HG02943 (cell line): ENCODE results near the gene APBA3.

ENCODE experiments used
- ATAC-seq: cut with Tn5 transposase; IDR thresholded peaks from one replicate; pipeline ENCODE4 v1.9.1; 2021; ENCODE audit warnings: mild to moderate bottlenecking, low read depth, moderate library complexity; ENCODE audit not compliant: unreplicated experiment

The APBA3 gene

DNA sequence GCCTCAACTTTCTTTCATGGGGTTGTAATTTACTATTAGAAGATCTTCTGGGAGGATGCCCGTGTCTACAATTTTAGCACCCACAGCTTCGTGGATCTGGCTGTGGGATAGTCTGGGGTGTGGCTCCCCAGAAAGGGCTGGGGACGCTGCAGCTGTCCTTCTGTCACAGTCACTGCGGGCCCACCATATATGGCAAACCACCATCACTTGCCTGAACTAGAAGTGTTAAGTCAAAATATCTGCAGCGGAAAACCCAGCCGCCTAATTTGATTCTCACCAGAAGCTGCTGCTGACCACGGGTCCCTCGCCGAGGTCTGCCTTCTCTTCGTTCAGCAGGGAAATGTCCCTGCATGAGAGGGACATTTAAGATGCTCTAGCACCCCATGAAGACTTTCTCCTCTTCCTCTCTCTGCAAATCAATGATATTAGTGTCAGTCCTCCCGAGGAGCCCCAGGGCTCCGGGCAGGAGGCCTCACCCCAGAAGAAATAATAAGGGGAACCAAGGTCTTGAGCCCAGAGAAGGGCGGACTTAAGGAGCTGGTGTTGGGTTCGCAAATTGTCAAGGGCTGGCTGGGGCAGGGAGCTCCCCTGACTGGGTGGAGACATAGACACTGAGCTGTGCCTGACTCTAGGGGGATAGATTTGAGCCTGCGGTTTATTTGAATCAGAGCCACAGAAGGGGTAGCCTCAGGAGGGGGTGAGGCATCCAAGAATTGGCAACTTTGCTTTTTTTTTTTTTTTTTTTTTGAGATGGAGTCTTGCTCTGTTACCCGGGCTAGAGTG is 27.7 kb upstream of the APBA3 start:
- no peak for ATAC-seq

DNA sequence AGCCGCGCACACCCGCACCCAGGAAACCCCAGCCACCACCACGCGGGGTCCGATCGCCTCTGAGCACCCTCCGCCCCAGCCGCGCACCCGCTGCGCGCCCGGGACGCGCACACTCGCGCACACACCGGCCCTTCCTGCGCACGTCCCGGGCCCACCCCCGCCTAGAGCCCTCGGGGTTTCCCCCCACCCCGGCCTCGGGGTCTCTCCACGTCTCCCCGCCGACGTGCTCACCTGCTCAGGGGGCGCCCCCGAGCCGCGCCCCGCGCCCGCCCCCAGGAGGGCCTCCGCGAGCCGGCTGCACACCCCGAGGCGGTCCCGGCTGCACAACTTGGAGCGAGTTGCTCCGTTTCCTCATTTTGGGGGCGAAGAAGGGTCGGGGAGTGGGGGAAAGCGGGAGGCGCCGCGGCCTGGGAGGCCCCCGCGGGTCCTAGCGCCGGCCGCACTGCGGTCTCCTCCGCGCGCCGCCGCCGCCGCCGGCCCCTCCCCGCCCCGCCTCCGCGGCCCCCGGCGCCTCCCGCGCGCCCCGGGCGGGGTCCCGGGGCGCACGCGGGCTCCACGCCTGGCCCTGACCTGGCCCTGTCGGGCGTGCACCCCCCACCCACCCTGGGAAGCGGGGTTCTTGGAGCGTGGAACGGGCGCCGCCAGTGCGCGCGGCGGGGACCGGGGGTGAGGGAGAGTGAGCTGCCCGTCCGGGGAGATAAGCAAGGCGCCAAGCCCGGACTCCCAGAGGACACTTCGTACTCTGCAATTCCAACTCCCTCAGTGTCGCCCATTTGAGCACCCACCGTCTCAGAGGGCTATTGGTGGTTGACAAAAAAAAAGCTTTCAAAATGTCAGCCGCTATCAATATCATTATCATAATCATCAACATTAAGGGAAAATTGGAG is 24.7 kb upstream of the APBA3 start, which contains the start of gene MATK:
TSS of gene MATK (minus strand) at position 444 of the 887 bp plus-strand sequence. CDS start 1,246 bp downstream, outside the sequence.
- no peak for ATAC-seq

DNA sequence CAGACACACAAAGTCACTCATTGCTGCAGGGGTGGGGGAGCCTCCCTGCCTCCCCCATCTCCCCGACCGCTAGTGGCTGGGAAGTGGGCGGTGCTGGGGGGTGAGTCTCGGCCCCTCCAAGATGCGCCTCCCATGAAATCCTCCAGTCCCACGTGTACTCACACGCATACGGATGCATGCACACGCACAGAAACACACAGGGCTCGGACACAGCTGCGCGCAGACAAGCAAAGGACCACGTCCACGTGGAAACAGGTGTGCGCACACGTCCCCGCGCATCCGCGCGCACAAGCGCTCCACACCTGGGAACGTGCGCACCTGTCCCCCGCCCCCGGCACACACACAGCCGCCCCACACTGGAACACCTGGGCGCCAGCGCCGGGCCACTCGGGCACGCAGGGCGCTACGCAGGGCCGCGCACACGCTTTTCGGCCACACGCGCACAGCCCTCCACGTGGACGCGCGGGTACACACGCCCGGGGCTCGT is 24.0 kb upstream of the APBA3 start:
- ATAC-seq = no peak

DNA sequence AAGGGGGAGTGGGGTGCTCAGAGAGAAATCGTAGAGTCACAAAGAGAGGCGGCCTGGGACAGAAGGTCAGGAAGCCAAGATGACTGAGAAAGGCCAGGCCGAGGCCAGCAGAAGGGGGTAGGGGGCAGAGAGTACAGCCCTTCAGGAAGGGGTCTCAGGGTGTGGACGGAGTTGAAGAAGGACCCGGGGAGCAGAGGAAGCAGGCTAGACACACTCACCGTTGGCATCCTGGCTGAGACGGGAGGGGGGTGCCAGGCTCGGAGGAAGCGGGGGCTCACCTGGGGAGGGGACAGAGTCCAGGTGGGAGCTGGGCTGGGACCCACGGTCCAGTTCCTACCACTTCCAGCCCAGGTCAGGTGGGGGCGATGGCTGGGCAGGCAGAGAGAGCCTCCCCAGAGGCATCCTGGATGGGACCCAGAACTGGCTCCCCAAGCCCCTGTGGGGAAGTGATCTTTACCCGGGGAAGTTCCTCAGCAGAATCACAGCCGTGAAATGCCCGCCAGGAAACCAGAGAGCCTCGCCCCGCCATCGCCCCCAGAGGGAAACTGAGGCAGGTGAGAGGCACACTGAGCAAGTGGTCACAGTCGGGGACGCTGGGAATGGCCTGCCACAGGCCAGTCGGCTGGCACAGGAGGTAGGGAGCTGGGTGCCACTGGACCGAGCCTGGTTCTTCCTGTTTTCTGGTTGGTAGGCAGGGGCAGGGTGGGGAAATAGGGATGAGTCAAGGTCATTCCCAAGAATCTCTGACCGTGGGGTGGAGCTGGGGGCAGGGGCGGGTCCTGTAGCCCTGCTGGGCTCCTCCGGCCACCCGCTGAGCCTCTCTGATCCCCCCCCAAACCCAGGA is 23.3 kb upstream of the APBA3 start:
- no peak for ATAC-seq

DNA sequence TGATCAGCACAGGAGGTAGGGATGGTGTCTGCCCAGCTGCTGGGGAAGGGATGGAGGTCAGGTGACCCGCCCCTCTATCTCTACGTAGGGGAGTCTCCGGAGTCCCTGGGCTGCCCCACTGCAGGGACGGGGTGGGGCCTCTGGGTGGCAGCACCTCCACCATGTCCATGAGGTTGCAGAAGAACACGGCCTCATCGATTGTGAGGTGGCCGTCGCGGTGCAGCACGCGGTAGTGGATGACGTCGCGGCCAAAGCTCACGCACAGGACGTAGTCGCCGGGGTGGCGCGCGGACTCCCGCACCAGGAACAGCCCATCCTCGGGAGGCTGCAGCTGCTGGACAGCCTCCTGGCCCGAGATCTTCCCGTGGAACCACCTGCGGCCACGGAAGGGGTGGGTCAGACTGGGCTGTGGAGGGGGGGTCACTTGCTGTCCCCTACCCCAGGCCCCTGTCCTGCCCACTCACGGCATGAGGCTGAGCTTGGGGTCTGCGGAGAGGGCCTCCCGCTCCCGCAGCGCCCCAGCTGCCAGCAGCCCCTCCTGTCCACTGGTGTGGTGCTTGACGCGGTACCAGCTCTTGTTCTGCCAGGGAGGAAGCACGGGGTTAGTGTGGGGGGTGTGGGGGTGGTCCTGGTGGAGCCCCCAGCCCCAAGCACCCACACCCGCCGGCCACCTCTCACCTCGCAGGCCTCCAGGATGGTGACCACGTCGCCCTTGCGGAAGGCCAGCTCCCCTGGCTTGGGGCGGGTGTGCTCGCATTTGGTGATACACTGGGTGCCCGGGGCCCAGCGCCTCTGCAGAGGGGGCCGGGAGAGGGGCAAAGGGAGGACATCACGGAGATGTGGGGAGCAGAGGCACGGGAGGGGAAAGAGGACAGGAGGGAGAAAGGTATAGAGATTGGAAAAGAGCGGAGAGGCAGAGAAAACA is 22.4 kb upstream of the APBA3 start:
- no peak for ATAC-seq

DNA sequence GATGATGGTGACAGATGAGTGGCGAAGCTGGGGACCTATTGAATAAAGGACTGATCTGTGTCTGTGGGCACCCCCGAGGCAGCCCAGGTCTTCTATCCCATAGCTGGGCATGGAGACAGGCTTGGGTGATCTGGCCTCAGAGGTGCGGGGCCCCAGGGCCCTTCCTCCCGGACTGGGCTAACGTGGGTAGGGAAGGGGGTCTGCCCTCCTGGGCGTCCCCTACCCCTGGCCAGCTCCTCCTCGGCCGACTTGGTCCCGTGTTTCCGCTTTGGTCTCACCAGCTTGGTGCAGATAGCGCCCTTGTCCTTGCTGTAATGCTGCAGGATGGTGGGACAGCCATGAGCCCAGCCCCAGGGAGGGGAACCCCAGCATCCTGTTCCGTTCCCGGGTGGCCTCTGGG is 21.4 kb upstream of the APBA3 start:
- no peak for ATAC-seq

DNA sequence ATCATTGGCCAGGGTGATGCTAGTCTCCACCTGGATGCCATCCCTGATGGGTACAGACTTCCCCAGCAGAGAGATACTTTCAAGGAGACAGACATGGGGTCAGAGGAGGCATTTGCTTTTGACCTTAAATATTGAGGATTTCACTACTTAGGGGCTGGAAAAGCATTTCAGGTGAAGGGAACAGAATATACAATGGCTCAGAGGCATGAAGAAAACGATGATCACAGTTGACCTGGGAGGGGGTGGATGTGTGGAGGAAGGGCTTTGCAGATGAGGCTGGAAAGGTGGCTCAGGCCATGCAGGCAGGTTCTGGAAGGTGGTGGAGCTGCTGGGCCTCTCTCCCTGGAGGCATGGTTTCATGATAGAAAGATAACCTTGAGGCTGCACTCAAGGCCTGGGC is 20.8 kb upstream of the APBA3 start:
- ATAC-seq = no peak

DNA sequence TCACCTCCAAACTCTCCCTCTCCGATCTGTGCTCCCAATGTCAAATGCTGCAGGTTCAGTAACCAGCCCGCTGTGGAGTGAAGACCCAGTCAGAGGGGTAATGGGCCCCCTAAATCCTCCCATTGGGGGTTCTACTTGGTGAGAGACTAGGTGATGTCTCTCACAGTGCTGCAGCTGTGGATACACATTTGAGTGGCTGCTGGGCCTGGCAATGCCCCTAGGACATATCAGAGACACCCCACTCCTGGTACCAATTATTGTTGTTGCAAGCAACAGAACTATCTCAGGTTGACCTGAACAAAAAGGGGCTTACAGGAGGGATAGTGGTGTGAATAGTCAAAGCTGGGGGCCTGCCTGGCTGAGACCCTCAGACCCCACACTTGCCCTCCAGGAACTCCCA is 20.1 kb upstream of the APBA3 start:
- no peak for ATAC-seq

DNA sequence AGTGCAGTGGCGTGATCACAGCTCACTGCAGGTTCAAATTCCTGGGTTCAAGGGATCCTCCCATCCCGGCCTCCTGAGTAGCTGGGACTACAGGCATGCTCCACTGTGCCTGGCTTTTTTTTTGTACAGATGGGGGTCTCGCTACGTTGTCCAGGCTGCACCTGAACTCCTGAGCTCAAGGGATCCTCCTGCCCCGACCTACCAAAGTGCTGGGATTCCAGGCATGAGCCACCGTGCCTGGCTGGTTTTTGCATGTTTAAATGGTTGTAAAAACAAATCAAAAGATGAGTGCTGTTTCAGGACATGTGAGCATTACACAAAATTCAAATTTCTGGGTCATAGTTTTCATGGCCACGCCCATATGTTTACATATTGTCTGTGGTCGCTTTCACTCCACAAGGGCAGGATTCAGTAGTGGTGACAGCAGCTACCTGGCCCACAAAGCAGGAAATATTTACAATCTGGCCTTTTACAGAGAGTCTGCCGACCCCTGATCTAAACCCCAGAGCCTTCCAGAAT is 19.4 kb upstream of the APBA3 start:
- ATAC-seq = no peak

DNA sequence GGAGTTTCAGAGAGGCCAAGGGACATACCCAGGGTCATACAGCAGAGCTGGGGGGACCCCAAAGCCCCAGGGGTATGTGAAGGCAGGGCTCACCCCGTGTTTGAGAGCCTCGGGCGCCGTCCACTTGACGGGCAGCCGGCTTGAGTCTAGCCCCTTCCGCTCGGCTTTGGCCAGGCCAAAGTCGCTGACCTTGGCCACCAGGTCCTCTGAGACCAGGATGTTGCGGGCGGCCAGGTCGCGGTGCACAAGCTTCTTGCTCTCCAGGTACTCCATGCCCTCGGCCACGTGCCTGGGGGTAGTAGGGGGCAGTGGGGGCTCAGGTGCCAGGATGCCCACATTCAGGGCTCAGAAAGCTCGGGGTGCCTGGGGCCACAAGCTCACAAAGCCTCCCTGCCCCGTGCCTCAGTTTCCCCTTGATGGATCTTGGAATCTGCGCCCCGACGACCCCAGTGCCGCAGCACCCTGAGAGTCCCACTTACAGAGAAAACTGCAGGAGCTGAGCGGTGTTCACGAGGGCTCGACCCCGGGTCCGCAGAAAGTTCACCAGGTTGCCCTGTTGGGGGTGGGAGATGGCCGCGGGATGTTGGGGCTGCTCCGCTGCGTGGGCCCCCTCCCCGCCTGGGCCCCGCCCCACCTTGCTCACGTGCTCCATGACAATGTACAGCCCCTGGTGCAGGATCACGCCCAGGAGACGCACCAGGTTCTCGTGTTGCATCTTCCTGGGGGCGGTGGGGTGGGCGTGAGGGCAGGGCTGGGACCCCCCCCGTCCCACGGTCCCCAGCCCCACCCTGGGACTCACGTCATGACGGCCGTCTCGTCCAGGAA is 17.6 kb upstream of the APBA3 start:
- ATAC-seq = no peak

DNA sequence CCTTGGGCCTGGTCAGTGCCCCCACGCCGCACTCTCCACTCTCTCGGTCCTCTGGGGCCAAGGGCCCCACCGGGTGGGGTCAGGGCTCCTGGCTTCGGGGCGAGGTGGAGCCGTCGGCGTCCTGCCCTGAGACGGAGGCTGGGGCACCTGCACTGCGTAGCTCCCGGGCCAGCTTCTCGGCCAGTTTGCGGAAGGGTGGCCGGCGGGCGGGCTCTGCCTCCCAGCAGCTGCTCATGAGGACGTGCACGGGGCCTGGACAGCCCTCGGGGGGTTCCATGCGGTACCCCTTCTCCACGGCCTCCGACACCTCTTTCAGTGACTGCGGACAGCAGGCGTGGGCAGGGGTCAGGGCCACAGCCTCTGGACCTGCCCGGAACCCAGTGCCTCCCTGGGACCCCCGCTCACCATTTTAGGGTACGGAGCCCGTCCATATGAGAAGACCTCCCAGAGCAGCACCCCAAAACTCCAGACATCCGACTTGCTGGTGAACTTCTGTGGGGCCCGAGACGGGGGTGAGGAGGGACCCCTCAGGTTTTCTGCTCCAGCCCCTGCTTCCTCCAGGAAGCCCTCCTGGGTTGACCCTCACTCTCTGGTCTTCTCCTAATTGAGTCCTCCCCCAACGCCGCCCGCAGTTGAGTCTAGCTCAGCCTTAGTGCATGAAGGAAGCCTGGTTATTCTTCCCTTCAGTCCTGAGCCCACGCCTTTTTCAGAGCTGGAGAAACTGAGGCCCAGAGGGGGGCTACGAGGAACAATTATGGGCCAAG is 16.8 kb upstream of the APBA3 start:
- no peak for ATAC-seq

DNA sequence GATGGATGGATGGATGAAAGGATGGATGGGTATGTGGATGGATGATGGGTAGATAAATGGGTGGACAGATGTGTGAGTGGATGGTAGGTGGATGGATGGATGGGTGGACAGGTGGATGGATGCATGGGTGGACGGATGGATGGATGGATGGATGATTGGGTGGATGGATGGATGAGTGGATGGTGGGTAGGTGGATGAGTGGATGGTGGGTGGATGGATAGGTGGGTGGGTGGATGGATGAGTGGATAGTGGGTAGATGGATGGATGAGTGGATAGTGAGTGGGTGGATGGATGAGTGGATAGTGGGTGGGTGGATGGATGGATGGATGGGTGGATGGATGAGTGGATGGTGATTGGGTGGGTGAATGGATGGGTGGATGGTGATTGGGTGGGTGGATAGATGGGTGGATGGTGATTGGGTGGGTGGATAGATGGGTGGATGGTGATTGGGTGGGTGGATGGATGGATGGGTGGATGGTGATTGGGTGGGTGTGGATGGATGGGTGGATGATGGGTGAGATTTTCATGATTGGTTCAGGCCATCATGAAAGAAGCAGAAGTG is 15.1 kb upstream of the APBA3 start:
- ATAC-seq = no peak

DNA sequence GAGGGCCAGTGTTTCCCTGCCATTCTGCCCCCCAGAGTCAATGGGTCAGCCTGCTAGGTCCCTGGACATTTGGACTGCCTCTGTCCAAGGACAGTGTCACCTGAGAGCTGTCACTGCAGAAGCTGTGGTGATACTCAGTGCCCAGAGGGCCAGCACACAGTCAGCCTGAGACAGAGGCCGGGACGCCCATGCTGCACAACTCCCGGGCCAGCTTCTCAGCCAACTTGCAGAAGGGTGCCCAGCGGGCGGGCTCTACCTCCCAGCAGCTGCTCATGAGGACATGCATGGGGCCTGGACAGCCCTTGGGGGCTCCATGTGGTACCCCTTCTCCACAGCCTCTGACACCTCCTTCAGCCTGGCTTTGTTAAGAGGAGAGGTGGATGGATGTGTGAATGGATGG is 14.3 kb upstream of the APBA3 start:
- no peak for ATAC-seq

DNA sequence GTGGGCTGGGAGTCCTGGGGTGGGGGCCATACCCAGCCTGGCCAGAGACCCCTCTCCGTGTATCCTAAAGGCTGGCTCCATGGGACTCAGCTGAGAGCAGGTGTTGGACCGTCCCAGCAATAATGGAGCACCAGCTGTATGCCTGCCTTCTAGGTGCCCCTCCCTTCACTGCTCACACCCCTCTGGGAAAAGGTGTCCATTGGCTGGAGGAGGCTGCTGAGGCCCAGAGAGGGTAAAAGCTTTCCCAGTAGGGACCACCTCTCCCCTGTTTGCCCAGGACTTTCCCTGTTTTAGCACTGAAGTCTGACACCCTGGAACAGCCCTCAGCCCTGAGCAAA is 13.9 kb upstream of the APBA3 start:
- ATAC-seq = no peak

DNA sequence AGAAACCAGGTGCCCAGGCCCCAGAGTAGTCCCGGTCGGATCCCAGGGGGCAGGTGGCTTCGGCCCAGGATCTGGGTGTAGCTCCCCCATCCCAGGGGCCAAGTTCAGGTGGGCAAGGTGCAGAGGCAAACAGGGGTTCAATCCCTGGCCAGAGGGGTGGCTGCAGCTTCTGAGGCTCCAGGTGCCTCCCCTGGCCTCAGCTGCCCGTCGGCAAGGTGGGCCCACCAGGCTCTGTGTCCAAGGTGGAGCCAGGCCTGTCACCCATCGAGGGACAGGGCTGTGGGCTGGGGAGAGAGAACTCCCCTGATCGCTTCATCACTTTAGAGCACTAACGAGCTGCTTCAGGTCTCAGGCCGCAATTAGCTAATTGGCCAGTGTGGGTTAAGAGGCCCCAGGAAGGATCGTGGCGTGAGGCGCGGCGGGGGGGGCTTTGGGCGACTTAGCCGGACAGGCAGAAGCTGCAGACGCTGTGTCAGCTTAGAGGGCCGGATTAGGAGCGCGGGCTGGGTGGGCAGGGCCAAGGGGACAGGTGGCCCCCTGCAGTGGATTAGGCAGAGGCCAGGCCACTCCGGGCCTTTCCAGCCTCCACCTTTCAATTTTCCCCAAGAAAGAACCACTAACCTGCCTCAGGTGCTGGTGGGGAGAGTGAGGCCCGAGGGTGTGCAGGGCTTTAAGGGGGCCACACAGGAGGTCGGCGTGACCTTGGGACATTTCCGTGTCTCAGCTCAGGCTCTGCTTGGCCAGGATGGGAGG is 13.3 kb upstream of the APBA3 start:
- no peak for ATAC-seq

DNA sequence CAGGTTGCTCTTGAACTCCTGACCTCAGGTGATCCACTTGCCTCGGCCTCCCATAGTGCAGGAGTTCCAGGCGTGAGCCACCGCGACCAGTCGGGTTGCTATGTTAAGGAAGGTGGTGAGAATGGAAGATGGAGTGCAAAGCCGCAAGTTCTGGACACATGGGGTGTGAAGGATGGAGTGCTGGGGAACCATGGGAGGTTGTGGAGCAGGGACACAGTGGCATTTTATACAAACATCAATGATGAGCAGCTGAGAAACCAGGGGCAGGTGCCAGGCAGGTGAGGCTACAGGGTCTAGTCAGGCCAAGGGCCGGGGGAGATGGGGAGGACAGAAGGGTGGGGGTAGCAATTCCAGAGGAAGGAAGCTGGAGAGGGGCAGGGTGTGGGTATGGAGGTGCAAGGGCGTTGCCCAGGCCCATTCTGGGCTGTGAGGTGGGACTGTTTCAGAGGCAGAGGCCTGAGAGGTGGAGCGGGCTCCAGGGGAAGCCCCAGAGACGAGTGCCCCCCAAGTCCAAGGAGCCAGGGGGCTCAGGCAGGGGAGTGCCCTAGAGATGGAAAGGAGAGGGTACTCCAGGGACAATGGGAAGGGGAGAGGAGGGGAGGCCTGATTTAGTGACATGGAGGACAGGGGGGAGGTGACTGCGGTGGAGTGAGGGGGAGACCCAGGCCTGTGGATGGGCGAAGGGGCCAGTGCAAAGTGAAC is 12.5 kb upstream of the APBA3 start:
- no peak for ATAC-seq
